ENCODE data around the gene UVRAG. TPM values are rescaled to one million over a fixed set of nuclear protein-coding genes. Genes with fewer than 3 reads are reported as not detected.
A peak's percentile ranks its signal among the peaks of the same experiment; 100 is the strongest.

Gene UVRAG
- total and polyA plus RNA-seq, 5 donors from 2014 or later = 13.7 to 37.2 (median 16.6) TPM

DNA sequence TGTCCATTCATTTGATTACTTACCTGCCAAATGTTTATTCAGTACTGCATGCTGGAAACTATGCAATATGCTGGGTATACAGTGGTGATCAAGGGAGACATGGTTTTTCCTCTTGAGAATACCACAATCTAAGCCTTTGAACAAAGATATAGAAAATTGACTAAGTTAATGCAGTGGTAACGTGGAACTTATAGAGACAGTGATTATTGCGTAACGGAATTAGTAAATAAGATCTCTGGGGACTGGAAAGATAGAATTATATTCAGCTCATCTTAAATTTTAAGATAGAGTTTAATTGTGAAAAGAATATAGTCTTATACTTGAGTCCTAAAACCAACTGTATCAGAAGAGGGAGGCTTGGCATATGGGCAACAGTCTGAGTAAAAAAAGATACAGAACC is 129.5 kb downstream of the UVRAG start:
- H3K27me3 Mint-ChIP-seq = no peaks in the 10 kb centered on the region
- H3K27ac ChIP-seq (ENCODE audit: insufficient read depth, low read length, poor library complexity, severe bottlenecking) = no peak overlapping the region
- H3K4me1 ChIP-seq (ENCODE audit: control insufficient read depth, insufficient read depth, low read length, poor library complexity, severe bottlenecking) = no peaks in the 10 kb centered on the region
- peak overlapping the region in 1 of 3 donors; percentile 67 for H3K27ac Mint-ChIP-seq
- peaks cover 11 to 26% (median 13%) of the 10 kb centered on the region in 4 donors for H3K4me1 Mint-ChIP-seq
- H3K36me3 ChIP-seq (ENCODE audit: control insufficient read depth, insufficient read depth, low read length) = no peaks in the 10 kb centered on the region
- H3K27me3 ChIP-seq (ENCODE audit: control insufficient read depth, insufficient read depth, low read length) = no peaks in the 10 kb centered on the region
- DNase-seq (no peak), ATAC-seq (ENCODE audit: low read depth in 2 of 2) (no peak)
- H3K4me3 Mint-ChIP-seq = no peak overlapping the region
- no peak overlapping the region for H3K4me3 ChIP-seq (ENCODE audit: low read depth, low read length)
- no peaks in the 10 kb centered on the region for H3K36me3 Mint-ChIP-seq
- H3K9me3 Mint-ChIP-seq = peaks cover 0 to 1% (median 0%) of the 10 kb centered on the region in 7 donors
- H3K9me3 ChIP-seq (ENCODE audit: control insufficient read depth in 2 of 2, low read length in 2 of 2) = no peaks in the 10 kb centered on the region

DNA sequence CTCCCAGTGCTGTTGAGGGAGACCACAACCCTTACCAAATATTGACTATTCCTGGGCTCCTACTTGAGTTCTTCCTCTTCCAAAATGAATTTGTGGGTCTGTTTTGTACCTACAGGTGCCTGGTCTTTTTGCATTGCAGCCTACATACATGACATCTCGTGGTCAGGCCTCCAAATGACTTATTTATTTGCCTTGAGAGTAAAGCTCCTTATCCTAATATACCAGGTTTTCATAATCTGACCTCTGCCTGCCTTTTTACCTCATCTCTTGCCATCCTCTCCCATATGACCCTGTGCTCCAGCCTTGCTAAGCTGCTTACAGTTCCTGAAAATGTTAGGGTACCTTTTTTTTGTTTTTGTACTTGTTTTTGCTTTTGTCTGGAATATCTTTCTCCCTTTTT is 130.4 kb downstream of the UVRAG start:
- Mint-ChIP-seq H3K27ac (peak overlapping the region in 1 of 3 donors; percentile 1), H3K4me1 (peaks cover 11 to 21% (median 12%) of the 10 kb centered on the region in 4 donors), H3K27me3 (no peaks in the 10 kb centered on the region), H3K9me3 (no peaks in the 10 kb centered on the region), H3K36me3 (no peaks in the 10 kb centered on the region), H3K4me3 (no peak overlapping the region)
- no peak overlapping the region for H3K27ac ChIP-seq (ENCODE audit: insufficient read depth, low read length, poor library complexity, severe bottlenecking)
- ATAC-seq (ENCODE audit: low read depth in 2 of 2) (no peak), DNase-seq (no peak)
- no peaks in the 10 kb centered on the region for H3K9me3 ChIP-seq (ENCODE audit: control insufficient read depth in 2 of 2, low read length in 2 of 2)
- no peaks in the 10 kb centered on the region for H3K36me3 ChIP-seq (ENCODE audit: control insufficient read depth, insufficient read depth, low read length)
- H3K27me3 ChIP-seq (ENCODE audit: control insufficient read depth, insufficient read depth, low read length) = no peaks in the 10 kb centered on the region
- H3K4me1 ChIP-seq (ENCODE audit: control insufficient read depth, insufficient read depth, low read length, poor library complexity, severe bottlenecking) = no peaks in the 10 kb centered on the region
- no peak overlapping the region for H3K4me3 ChIP-seq (ENCODE audit: low read depth, low read length)

DNA sequence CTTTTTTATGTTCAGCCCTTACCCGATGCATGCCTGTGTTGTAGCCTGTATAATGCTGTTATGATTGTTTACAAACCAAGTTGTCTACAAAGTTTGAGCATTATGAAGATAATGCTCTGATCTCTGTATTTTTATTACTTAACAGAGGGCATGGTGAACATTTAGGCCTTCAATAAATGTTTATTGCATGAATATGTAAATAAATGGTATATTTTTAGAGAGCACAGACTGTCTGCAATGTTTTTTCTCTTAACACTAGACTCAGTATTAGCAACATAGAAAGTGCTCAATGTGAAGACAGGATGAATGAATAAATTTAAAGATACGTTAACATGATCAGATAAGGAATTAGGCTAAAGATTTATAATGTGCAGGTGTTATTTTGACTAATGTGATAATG is 130.9 kb downstream of the UVRAG start:
- Histone ChIP-seq H3K4me3 (ENCODE audit: low read depth, low read length) (no peak overlapping the region), H3K27me3 (ENCODE audit: control insufficient read depth, insufficient read depth, low read length) (no peaks in the 10 kb centered on the region), H3K4me1 (ENCODE audit: control insufficient read depth, insufficient read depth, low read length, poor library complexity, severe bottlenecking) (no peaks in the 10 kb centered on the region), H3K27ac (ENCODE audit: insufficient read depth, low read length, poor library complexity, severe bottlenecking) (no peak overlapping the region), H3K36me3 (ENCODE audit: control insufficient read depth, insufficient read depth, low read length) (no peaks in the 10 kb centered on the region), H3K9me3 (ENCODE audit: control insufficient read depth in 2 of 2, low read length in 2 of 2) (no peaks in the 10 kb centered on the region)
- ATAC-seq (ENCODE audit: low read depth in 2 of 2) = no peak
- Mint-ChIP-seq H3K36me3 (no peaks in the 10 kb centered on the region), H3K4me3 (no peak overlapping the region), H3K9me3 (no peaks in the 10 kb centered on the region), H3K4me1 (peaks cover 11 to 23% (median 12%) of the 10 kb centered on the region in 4 donors), H3K27ac (peak overlapping the region in 1 of 3 donors; percentile 1), H3K27me3 (no peaks in the 10 kb centered on the region)
- no peak for DNase-seq

DNA sequence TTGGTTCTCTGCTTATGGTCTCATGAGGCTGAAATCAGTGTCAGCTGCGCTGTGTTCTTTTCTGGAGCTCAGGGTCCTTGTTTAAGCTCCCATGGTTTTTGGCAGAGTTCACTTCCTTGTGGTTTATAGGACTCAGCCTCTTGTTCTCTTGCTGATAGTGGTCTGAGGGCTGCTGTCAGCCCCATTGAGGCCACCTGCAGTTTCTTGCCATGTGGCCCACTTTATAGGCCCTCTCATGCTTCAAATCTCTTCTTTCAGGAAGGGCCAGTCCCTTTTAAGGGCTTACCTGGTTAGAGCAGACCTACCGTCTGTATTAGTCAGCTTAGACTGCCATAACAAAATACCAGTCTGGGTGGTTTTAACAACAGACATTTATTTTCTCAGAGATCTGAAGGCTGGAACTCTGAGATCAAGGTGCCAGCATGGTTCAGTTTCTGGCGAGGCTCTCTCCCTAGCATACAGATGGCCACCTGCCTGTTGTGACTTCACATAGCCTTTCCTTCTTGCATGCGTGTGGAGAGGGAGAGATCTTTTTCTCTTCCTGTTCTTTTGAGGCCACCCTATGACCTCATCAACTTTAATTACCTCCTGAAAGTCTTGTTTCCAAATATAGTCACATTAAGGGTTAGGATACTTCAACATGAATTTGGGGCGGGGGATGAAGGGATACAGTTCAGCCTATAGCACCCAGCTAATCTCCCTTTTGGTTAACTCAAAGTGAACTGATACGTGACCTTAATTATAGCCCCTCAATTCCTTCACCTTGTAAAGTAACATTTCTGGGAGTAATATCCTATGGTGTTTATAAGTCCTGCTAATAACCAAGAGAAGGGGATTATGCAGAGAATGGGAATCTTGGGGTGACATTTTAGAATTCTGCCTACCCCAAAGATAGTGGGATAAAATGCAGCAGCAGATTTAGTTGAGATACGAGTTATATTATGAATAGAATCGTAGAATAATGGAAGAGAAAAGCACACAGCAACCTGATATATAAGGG is 131.8 kb downstream of the UVRAG start:
- H3K27me3 Mint-ChIP-seq = no peaks in the 10 kb centered on the region
- H3K9me3 Mint-ChIP-seq = no peaks in the 10 kb centered on the region
- ATAC-seq (ENCODE audit: low read depth in 2 of 2) = no peak

DNA sequence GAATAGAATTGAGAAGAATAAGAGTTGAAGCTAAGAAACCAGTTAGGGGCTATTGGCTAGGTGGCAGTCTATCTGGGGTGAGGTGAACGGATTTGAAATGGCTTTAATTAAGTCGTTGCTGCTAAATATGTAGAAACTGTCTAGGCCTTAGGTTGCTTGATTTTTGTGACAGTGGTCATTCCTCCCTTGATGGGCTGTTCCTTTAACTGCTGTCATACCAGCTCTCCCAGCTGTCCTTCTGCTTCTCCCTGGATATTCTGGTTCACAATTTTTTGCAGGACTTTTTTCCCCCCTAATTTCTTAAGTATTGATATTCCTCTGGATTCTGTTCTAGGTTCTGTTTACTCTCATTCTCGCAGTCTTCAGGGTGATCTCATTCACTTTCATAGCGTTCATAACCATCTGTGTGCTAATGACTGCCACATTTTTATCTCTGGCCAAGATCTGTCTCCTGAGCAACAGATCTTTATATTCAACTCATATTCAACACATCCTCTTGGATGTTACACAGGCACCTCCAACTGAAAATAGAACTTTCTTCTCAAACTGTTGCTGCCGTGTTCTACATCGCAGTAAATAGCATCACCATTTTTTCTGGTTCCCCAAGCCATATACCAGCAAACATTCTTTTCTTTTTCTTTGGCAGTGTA is 134.1 kb downstream of the UVRAG start:
- no peak overlapping the region for H3K27ac ChIP-seq (ENCODE audit: insufficient read depth, low read length, poor library complexity, severe bottlenecking)
- H3K9me3 ChIP-seq (ENCODE audit: control insufficient read depth in 2 of 2, low read length in 2 of 2) = no peaks in the 10 kb centered on the region
- Mint-ChIP-seq H3K4me3 (no peak overlapping the region), H3K9me3 (no peaks in the 10 kb centered on the region), H3K4me1 (peaks cover 9 to 22% (median 15%) of the 10 kb centered on the region in 4 donors), H3K36me3 (peaks cover 4% of the 10 kb centered on the region), H3K27me3 (no peaks in the 10 kb centered on the region), H3K27ac (no peak overlapping the region)
- H3K4me1 ChIP-seq (ENCODE audit: control insufficient read depth, insufficient read depth, low read length, poor library complexity, severe bottlenecking) = no peaks in the 10 kb centered on the region
- DNase-seq (no peak), ATAC-seq (ENCODE audit: low read depth in 2 of 2) (no peak)
- no peaks in the 10 kb centered on the region for H3K36me3 ChIP-seq (ENCODE audit: control insufficient read depth, insufficient read depth, low read length)
- no peaks in the 10 kb centered on the region for H3K27me3 ChIP-seq (ENCODE audit: control insufficient read depth, insufficient read depth, low read length)
- no peak overlapping the region for H3K4me3 ChIP-seq (ENCODE audit: low read depth, low read length)

More for the DNA sequence above, 131.8 kb downstream of the UVRAG start:
- DNase-seq = no peak
- Histone ChIP-seq H3K9me3 (ENCODE audit: control insufficient read depth in 2 of 2, low read length in 2 of 2) (no peaks in the 10 kb centered on the region), H3K27me3 (ENCODE audit: control insufficient read depth, insufficient read depth, low read length) (no peaks in the 10 kb centered on the region), H3K4me3 (ENCODE audit: low read depth, low read length) (no peak overlapping the region), H3K36me3 (ENCODE audit: control insufficient read depth, insufficient read depth, low read length) (no peaks in the 10 kb centered on the region), H3K4me1 (ENCODE audit: control insufficient read depth, insufficient read depth, low read length, poor library complexity, severe bottlenecking) (no peaks in the 10 kb centered on the region), H3K27ac (ENCODE audit: insufficient read depth, low read length, poor library complexity, severe bottlenecking) (no peak overlapping the region)
- Mint-ChIP-seq H3K36me3 (no peaks in the 10 kb centered on the region), H3K4me3 (no peak overlapping the region), H3K27ac (no peak overlapping the region), H3K4me1 (peaks cover 11 to 23% (median 12%) of the 10 kb centered on the region in 4 donors)

DNA sequence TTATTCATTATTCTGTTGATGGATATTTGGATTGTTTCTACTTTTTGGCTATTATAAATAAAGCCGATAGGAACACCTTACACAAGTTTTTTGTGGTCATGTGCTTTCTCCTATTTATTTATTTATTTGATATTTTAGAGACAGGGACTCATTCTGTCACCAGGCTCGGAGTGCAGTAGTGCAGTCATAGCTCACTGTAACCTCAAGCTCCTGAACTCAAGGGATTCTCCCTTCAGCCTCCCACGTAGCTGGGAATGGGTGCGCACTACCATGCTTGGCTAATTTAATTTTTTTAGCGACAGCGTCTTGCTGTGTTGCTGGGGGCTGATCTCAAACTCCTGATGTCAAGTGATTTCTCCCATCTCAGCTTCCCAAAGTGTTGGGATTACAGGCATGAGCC is 135.1 kb downstream of the UVRAG start:
- Mint-ChIP-seq H3K36me3 (peaks cover 8% of the 10 kb centered on the region), H3K27me3 (no peaks in the 10 kb centered on the region), H3K4me1 (peaks cover 7 to 17% (median 17%) of the 10 kb centered on the region in 4 donors), H3K4me3 (no peak overlapping the region), H3K9me3 (no peaks in the 10 kb centered on the region), H3K27ac (no peak overlapping the region)
- no peak for DNase-seq
- H3K4me3 ChIP-seq (ENCODE audit: low read depth, low read length) = no peak overlapping the region
- H3K27ac ChIP-seq (ENCODE audit: insufficient read depth, low read length, poor library complexity, severe bottlenecking) = no peak overlapping the region
- no peaks in the 10 kb centered on the region for H3K36me3 ChIP-seq (ENCODE audit: control insufficient read depth, insufficient read depth, low read length)
- no peaks in the 10 kb centered on the region for H3K27me3 ChIP-seq (ENCODE audit: control insufficient read depth, insufficient read depth, low read length)
- no peaks in the 10 kb centered on the region for H3K4me1 ChIP-seq (ENCODE audit: control insufficient read depth, insufficient read depth, low read length, poor library complexity, severe bottlenecking)
- no peaks in the 10 kb centered on the region for H3K9me3 ChIP-seq (ENCODE audit: control insufficient read depth in 2 of 2, low read length in 2 of 2)
- ATAC-seq (ENCODE audit: low read depth in 2 of 2) = no peak

DNA sequence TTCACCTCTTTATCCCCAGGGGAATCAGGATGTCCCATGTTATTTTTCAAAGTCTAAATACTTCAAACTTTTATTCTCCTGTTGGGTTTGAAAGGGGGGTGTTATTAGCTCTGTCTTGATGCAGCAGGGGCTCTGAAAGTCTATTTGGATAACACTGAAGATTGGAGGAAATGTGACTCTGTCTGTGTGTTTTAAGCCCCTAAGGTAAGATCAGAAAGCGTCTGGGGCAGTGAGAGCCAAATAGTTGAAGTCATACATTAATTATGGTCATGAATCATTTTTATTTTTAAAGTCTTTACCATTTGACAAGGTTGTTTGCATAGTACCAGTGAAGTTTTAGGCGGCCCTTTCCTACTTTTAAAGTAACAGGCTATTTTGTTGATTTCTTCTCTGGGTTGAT is 139.0 kb downstream of the UVRAG start:
- no peaks in the 10 kb centered on the region for H3K4me1 ChIP-seq (ENCODE audit: control insufficient read depth, insufficient read depth, low read length, poor library complexity, severe bottlenecking)
- ATAC-seq (ENCODE audit: low read depth in 2 of 2) (no peak), DNase-seq (no peak)
- no peaks in the 10 kb centered on the region for H3K9me3 ChIP-seq (ENCODE audit: control insufficient read depth in 2 of 2, low read length in 2 of 2)
- Mint-ChIP-seq H3K27ac (no peak overlapping the region), H3K9me3 (no peaks in the 10 kb centered on the region), H3K4me3 (no peak overlapping the region), H3K27me3 (no peaks in the 10 kb centered on the region), H3K4me1 (peaks cover 5 to 19% (median 15%) of the 10 kb centered on the region in 4 donors), H3K36me3 (peaks cover 17% of the 10 kb centered on the region)
- no peaks in the 10 kb centered on the region for H3K36me3 ChIP-seq (ENCODE audit: control insufficient read depth, insufficient read depth, low read length)
- H3K27ac ChIP-seq (ENCODE audit: insufficient read depth, low read length, poor library complexity, severe bottlenecking) = no peak overlapping the region
- no peak overlapping the region for H3K4me3 ChIP-seq (ENCODE audit: low read depth, low read length)
- H3K27me3 ChIP-seq (ENCODE audit: control insufficient read depth, insufficient read depth, low read length) = no peaks in the 10 kb centered on the region

Data from CD4-positive, CD25-positive, alpha-beta regulatory T cell (primary cell).